PC-3 (cell line): ENCODE measurements around the gene MTHFS. TPM values are rescaled to one million over a fixed set of nuclear protein-coding genes. Genes with fewer than 3 reads are reported as not detected.

Experiments used
- ATAC-seq: fragments of 200-7000 bp; cut with Tn5 transposase; 2 replicates; pipeline ENCODE4 v1.9.1; 2020; ENCODE audit warnings: mild to moderate bottlenecking, moderate library complexity
- BruUV-seq: library from RNA; stranded (reverse); fragments of 400-500 nt; replicated peaks from 2 replicates; lab custom pipeline; 2021; lab: Mats Ljungman, UMichigan
- CTCF ChIA-PET: fragments of 300-600 bp; sonication (Branson Sonifier 250); formaldehyde crosslinking; loops from one replicate; lab custom pipeline; 2022; ENCODE audit warnings: antibody characterized with exemption; lab: Charles Lee
- POLR2A ChIA-PET: fragments of 300-600 bp; sonication (Branson Sonifier 250); formaldehyde crosslinking; loops from one replicate; lab custom pipeline; 2022; ENCODE audit warnings: antibody characterized with exemption; ENCODE audit not compliant: unreplicated experiment; lab: Charles Lee
- DNase-seq: peaks from one replicate; pipeline ENCODE4 v3.0.0-alpha.2; 2015
- H2AFZ ChIP-seq: fragments of 300-600 bp; sonication (generic); 2 replicates; pipeline ENCODE4 v1.6.0; 2016; ENCODE audit warnings: antibody characterized with exemption, low read length
- H3F3A ChIP-seq: fragments of 300-600 bp; sonication (generic); one replicate; pipeline ENCODE4 v1.6.0; 2017; ENCODE audit warnings: antibody characterized with exemption, low read length, control low read depth, mild to moderate bottlenecking; ENCODE audit not compliant: unreplicated experiment
- H3K27ac ChIP-seq: fragments of 300-600 bp; sonication (generic); 2 replicates; pipeline ENCODE4 v1.5.1; 2016; ENCODE audit warnings: mild to moderate bottlenecking, low read length
- H3K27me3 ChIP-seq: fragments of 300-600 bp; sonication (generic); 2 replicates; pipeline ENCODE4 v1.6.1; 2016; ENCODE audit warnings: low read length, mixed read lengths
- H3K36me3 ChIP-seq: fragments of 300-600 bp; sonication (generic); 2 replicates; pipeline ENCODE4 v1.6.1; 2016; ENCODE audit warnings: low read depth, mixed run types, low read length, mixed read lengths
- H3K4me1 ChIP-seq: fragments of 300-600 bp; sonication (generic); 2 replicates; pipeline ENCODE4 v1.5.1; 2016; ENCODE audit warnings: low read length; ENCODE audit not compliant: insufficient read depth
- H3K4me2 ChIP-seq: fragments of 300-600 bp; sonication (generic); 2 replicates; pipeline ENCODE4 v1.6.0; 2016; ENCODE audit warnings: low read length
- H3K4me3 ChIP-seq: fragments of 300-600 bp; sonication (generic); 2 replicates; pipeline ENCODE4 v1.5.1; 2016; ENCODE audit warnings: mild to moderate bottlenecking, low read length, mixed read lengths
- H3K79me2 ChIP-seq: fragments of 300-600 bp; sonication (generic); 2 replicates; pipeline ENCODE4 v1.6.1; 2017; ENCODE audit warnings: low read length, mixed read lengths
- H3K9ac ChIP-seq: fragments of 300-600 bp; sonication (generic); 2 replicates; pipeline ENCODE4 v1.6.0; 2016; ENCODE audit warnings: mild to moderate bottlenecking, low read length
- H3K9me2 ChIP-seq: fragments of 300-600 bp; sonication (generic); replicated peaks from 2 replicates; pipeline ENCODE4 v1.6.1; 2016; ENCODE audit warnings: mixed run types, low read length, mixed read lengths
- H3K9me3 ChIP-seq: fragments of 300-600 bp; sonication (generic); 2 replicates; pipeline ENCODE4 v1.6.1; 2016; ENCODE audit warnings: low read length, mixed read lengths
- H4K20me1 ChIP-seq: fragments of 300-600 bp; sonication (generic); 2 replicates; pipeline ENCODE4 v1.6.1; 2016; ENCODE audit warnings: low read length, mixed read lengths
- CTCF ChIP-seq: fragments of 300-600 bp; sonication (generic); conservative IDR thresholded peaks from 2 replicates; pipeline ENCODE4 v1.5.1; 2017; ENCODE audit warnings: antibody characterized with exemption, low read depth, mild to moderate bottlenecking, low read length
- EZH2 ChIP-seq: fragments of 300-600 bp; sonication (generic); IDR thresholded peaks from one replicate; pipeline ENCODE4 v1.6.1; 2017; ENCODE audit warnings: antibody characterized with exemption, mild to moderate bottlenecking, low read length; ENCODE audit not compliant: unreplicated experiment
- EZH2phosphoT487 ChIP-seq: fragments of 300-600 bp; sonication (generic); IDR thresholded peaks from 2 replicates; pipeline ENCODE4 v1.6.1; 2018; ENCODE audit warnings: mild to moderate bottlenecking, antibody characterized with exemption, low read length, borderline replicate concordance
- intact Hi-C: fragments of 100-400 bp; cut with micrococcal nuclease; formaldehyde crosslinking; loops from 2 replicates; pipeline ENCODE4 v1.9.0; 2023
- total RNA-seq: library from RNA; depleted of rRNA; stranded (reverse); fragments of >200 nt; gene quantifications from 2 replicates; pipeline ENCODE4 v1.2.3, GENCODE V29; 2014

MTHFS gene
- total RNA-seq, 1 experiment from 2014 or later, result 28.8 TPM

GRCh38 chr15:79924379-79924778 lies 27.6 kb upstream of the MTHFS start:
- Histone ChIP-seq H4K20me1 (no peaks in the 10 kb centered on the region), H3K9ac (peak overlapping the region; percentile 75), H3K27ac (peak overlapping the region; percentile 57; the same call in 1 of the 2 replicates), H3K4me1 (peaks cover 4% of the 10 kb centered on the region; the same call in 1 of the 2 replicates), H3K9me3 (peaks cover 10% of the 10 kb centered on the region; the same call in 1 of the 2 replicates), H3K4me3 (peak overlapping the region; percentile 100), H3K4me2 (peak overlapping the region; percentile 85), H3K79me2 (peaks cover 30% of the 10 kb centered on the region), H3K27me3 (no peaks in the 10 kb centered on the region), H3K36me3 (peaks cover 25% of the 10 kb centered on the region), H3K9me2 (no peaks in the 10 kb centered on the region), H3F3A (no peaks in the 10 kb centered on the region), H2AFZ (peak overlapping the region; percentile 87)
- no peak for ATAC-seq
- no TSS peak for BruUV-seq
- ChIA-PET CTCF (no interaction called here), POLR2A (no interaction called here)
- DNase-seq, result no peak
- intact Hi-C loops, result no loop called here
- no peak for TF ChIP-seq EZH2phosphoT487
- no peak for TF ChIP-seq CTCF
- TF ChIP-seq EZH2, result no peak

- CTCF ChIA-PET, result interaction anchor here (0.5 to 0.6 kb wide), 3 partner anchors 136 to 586 kb away, joined by 4 to 6 read pairs (median 5); partner anchors contain the start of gene ZFAND6
- POLR2A ChIA-PET, result interaction anchor here (0.7 kb wide), 1 partner anchor 27 kb away, joined by 3 read pairs; no protein-coding TSS in a partner anchor
Measured at GRCh38 chr15:79923515-79924169, 26.8 kb upstream of the MTHFS start.

More at GRCh38 chr15:79923515-79924169, 26.8 kb upstream of the MTHFS start:
- Histone ChIP-seq H3K9ac (peak overlapping the region; percentile 95), H3K4me2 (peak overlapping the region; percentile 85), H3K36me3 (peaks cover 33% of the 10 kb centered on the region), H3K27me3 (no peaks in the 10 kb centered on the region), H3F3A (no peaks in the 10 kb centered on the region), H3K9me3 (peaks cover 10% of the 10 kb centered on the region; the same call in 1 of the 2 replicates), H4K20me1 (no peaks in the 10 kb centered on the region), H2AFZ (peak overlapping the region; percentile 98), H3K4me3 (peak overlapping the region; percentile 100), H3K79me2 (peaks cover 30% of the 10 kb centered on the region), H3K9me2 (no peaks in the 10 kb centered on the region), H3K27ac (peak overlapping the region; percentile 87), H3K4me1 (peaks cover 4% of the 10 kb centered on the region; the same call in 1 of the 2 replicates)
- peak; percentile 94 for ATAC-seq
- DNase-seq, result peak; percentile 98
- intact Hi-C loops, result loop anchor here (1.0 to 2.0 kb wide), 2 partner anchors 69 to 136 kb away; partner anchors contain the start of gene ZFAND6
- TF ChIP-seq EZH2 (no peak), CTCF (no peak), EZH2phosphoT487 (no peak)
- BruUV-seq, result no TSS peak
